Esophagus (tissue), 2 donors: Measurements from ENCODE around the gene TSPAN18. TPM values are rescaled to one million over a fixed set of nuclear protein-coding genes. Genes with fewer than 3 reads are reported as not detected.

ENCODE experiments used
- H3K27ac ChIP-seq, 2 donors: one replicate each; pipeline ENCODE4 v1.5.1; 2013; ENCODE audit warnings: low read depth in 2 of 2, mild to moderate bottlenecking in 2 of 2, inconsistent platforms in 1 of 2, low read length in 1 of 2, moderate library complexity in 1 of 2
- H3K27me3 ChIP-seq, 2 donors: one replicate each; pipeline ENCODE4 v1.6.1; 2013; ENCODE audit warnings: low read length in 2 of 2, control low read depth in 1 of 2, mild to moderate bottlenecking in 1 of 2; ENCODE audit not compliant: insufficient read depth in 2 of 2, control insufficient read depth in 1 of 2
- H3K36me3 ChIP-seq, 2 donors: one replicate each; pipeline ENCODE4 v1.6.1; 2013; ENCODE audit warnings: low read length in 1 of 2; ENCODE audit not compliant: control insufficient read depth in 2 of 2, insufficient read depth in 2 of 2
- H3K4me1 ChIP-seq, 2 donors: one replicate each; pipeline ENCODE4 v1.6.1; 2013; ENCODE audit warnings: low read length in 1 of 2; ENCODE audit not compliant: control insufficient read depth in 2 of 2, insufficient read depth in 2 of 2
- H3K4me3 ChIP-seq, 2 donors: one replicate each; pipeline ENCODE4 v1.5.1; 2013; ENCODE audit warnings: low read length in 2 of 2, mild to moderate bottlenecking in 2 of 2, low read depth in 1 of 2, moderate library complexity in 1 of 2
- H3K9me3 ChIP-seq, 2 donors: one replicate each; pipeline ENCODE4 v1.6.1; 2013; ENCODE audit warnings: mild to moderate bottlenecking in 2 of 2, low read depth in 1 of 2, low read length in 1 of 2, moderate library complexity in 1 of 2; ENCODE audit not compliant: control insufficient read depth in 2 of 2, insufficient read depth in 1 of 2
- WGBS, 2 donors: extraction: QIAGEN DNeasy Blood & Tissue Kit; methylation state at CpG; one replicate each; pipeline ENCODE4 v1.1.7; 2013; 5-methylcytosine and 5-hydroxymethylcytosine counted together
- polyA plus RNA-seq, 2 donors: library from polyadenylated mRNA; stranded (reverse); fragments of 200-250 nt; gene quantifications; one replicate each; pipeline ENCODE4 v1.2.3, GENCODE V29; 2013
- donor health status: healthy with polysubstance abuse.
- donor health status: Bipolar disorder and iron deficiency.

TSPAN18 gene
- polyA plus RNA-seq, 2 donors: 2.2 to 3.1 TPM

- Histone ChIP-seq H3K4me1 (no peaks in the 10 kb centered on the region), H3K9me3 (no peaks in the 10 kb centered on the region)
- 37 to 59% methylated on average over 2 of the region's 2 CpGs for WGBS, 2 donors
These were observed 125.5 kb downstream of the TSPAN18 start for GRCh38 chr11:44852159-44852747.

GRCh38 chr11:44852952-44853351 is 126.2 kb downstream of the TSPAN18 start:
- H3K4me1 ChIP-seq: no peaks in the 10 kb centered on the region
- no peaks in the 10 kb centered on the region for H3K36me3 ChIP-seq
- H3K9me3 ChIP-seq: no peaks in the 10 kb centered on the region
- no peaks in the 10 kb centered on the region for H3K27me3 ChIP-seq
- H3K4me3 ChIP-seq: no peak overlapping the region
- 53 to 61% methylated on average over 5 of the region's 5 CpGs for WGBS, 2 donors
- H3K27ac ChIP-seq: no peak overlapping the region

More at GRCh38 chr11:44852159-44852747, 125.5 kb downstream of the TSPAN18 start:
- Histone ChIP-seq H3K27me3 (no peaks in the 10 kb centered on the region), H3K36me3 (no peaks in the 10 kb centered on the region), H3K27ac (no peak overlapping the region), H3K4me3 (no peak overlapping the region)

- Histone ChIP-seq H3K9me3 (no peaks in the 10 kb centered on the region), H3K27me3 (no peaks in the 10 kb centered on the region), H3K4me1 (no peaks in the 10 kb centered on the region), H3K36me3 (no peaks in the 10 kb centered on the region), H3K4me3 (no peak overlapping the region), H3K27ac (no peak overlapping the region)
- 65% methylated on average over 9 of the region's 9 CpGs for WGBS, 2 donors
These were observed 126.9 kb downstream of the TSPAN18 start for GRCh38 chr11:44853666-44854065.

DNA sequence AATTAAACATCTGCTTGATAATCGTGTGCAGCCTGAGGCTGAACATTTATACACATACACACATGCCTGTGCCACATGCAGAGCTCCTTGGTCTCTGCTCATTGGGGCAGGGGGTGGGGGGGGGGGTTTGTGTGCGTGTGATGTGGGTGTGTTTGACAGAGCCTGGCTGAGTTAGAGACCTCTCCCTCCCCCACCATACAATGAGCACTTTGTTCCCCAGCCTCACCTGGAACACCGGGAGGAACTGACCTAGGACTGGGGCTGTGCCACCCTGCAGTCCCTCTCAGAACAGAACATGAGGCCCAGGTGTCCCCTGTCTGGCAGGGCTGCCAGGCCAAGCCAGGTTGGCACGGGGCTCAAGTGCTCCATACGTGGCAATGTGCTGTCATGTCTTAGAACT is 127.3 kb downstream of the TSPAN18 start:
- H3K4me3 ChIP-seq: no peak overlapping the region
- H3K27me3 ChIP-seq: no peaks in the 10 kb centered on the region
- no peaks in the 10 kb centered on the region for H3K4me1 ChIP-seq
- no peaks in the 10 kb centered on the region for H3K9me3 ChIP-seq
- WGBS, 2 donors: 52 to 57% methylated on average over 5 of the region's 5 CpGs
- H3K36me3 ChIP-seq: no peaks in the 10 kb centered on the region
- no peak overlapping the region for H3K27ac ChIP-seq

GRCh38 chr11:44854741-44855492 is 128.2 kb downstream of the TSPAN18 start:
- Histone ChIP-seq H3K4me3 (no peak overlapping the region), H3K9me3 (no peaks in the 10 kb centered on the region), H3K4me1 (no peaks in the 10 kb centered on the region), H3K36me3 (no peaks in the 10 kb centered on the region), H3K27me3 (no peaks in the 10 kb centered on the region), H3K27ac (no peak overlapping the region)
- 69 to 72% methylated on average over 5 of the region's 5 CpGs for WGBS, 2 donors

GRCh38 chr11:44855493-44855849 is 128.7 kb downstream of the TSPAN18 start:
- Histone ChIP-seq H3K36me3 (no peaks in the 10 kb centered on the region), H3K9me3 (no peaks in the 10 kb centered on the region), H3K27ac (no peak overlapping the region), H3K4me1 (no peaks in the 10 kb centered on the region), H3K4me3 (no peak overlapping the region), H3K27me3 (no peaks in the 10 kb centered on the region)

GRCh38 chr11:44857490-44858090 is 130.8 kb downstream of the TSPAN18 start:
- Histone ChIP-seq H3K27ac (peak overlapping the region in 1 of 2 donors; percentile 59), H3K36me3 (no peaks in the 10 kb centered on the region), H3K4me1 (peaks cover 3% of the 10 kb centered on the region in 2 donors), H3K4me3 (no peak overlapping the region), H3K27me3 (no peaks in the 10 kb centered on the region), H3K9me3 (no peaks in the 10 kb centered on the region)
- WGBS, 2 donors: 82 to 87% methylated on average over 11 of the region's 11 CpGs

DNA sequence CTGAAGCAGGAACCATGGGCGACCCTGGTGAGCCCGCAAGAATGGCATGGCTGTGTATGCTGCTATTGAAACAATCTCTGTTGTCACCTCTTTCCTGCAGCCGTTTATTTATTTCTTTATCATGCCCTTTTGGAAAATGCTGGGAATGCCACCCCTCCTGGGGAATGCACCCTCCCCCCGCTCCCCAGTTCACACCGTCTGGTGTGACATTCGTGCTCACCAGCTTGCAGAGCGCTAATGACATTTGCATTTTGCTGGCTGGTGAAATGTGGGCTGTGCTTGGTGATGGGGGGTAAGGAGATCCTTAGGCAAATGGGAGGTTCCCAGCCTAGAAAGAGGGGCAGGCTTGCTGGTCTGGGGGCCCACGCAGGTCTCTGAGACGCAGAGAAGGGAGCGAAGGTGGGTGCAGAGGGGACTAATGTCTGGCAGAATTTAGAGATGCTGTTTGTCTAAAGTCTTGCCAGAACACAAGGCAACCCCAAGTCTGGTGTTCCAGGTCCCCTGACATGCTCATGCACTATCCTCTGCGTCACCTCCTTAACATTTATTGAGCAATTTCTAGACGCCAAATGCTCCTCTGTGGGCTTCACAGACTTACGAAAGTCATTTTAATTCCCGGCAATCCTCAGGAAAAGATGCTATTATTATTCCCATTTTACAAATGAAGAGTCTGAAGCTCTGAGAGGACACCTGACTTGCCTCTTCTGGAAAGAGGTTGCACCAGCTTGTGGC is 132.2 kb downstream of the TSPAN18 start:
- 82 to 90% methylated on average over 14 of the region's 14 CpGs for WGBS, 2 donors
- peak overlapping the region in 1 of 2 donors; percentile 28 for H3K27ac ChIP-seq

DNA sequence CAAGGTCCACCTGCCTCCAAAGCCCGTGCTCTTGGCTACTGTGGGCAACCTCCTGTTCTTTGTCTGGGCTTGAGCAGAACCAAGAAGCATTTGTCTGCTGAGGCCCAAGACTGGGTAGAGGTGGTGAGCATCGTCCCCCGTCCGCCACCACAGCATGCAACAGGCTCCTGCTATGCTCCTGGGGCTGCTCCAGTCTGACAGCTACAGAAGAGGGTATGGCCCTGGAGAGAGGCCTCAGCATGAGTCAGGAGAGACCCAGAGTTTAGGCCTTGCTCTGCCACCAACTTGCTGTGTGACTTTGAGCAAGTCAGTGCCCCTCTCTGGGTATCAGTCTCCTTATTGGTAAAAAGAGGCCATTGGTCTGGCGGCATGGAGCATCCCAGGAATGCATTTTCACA is 132.8 kb downstream of the TSPAN18 start:
- peak overlapping the region in 1 of 2 donors; percentile 28 for H3K27ac ChIP-seq
- peaks cover 3% of the 10 kb centered on the region in 2 donors for H3K4me1 ChIP-seq
- no peak overlapping the region for H3K4me3 ChIP-seq
- H3K36me3 ChIP-seq: no peaks in the 10 kb centered on the region
- no peaks in the 10 kb centered on the region for H3K9me3 ChIP-seq
- WGBS, 2 donors: 90 to 91% methylated on average over 5 of the region's 5 CpGs
- H3K27me3 ChIP-seq: no peaks in the 10 kb centered on the region

More for the DNA sequence above, 132.2 kb downstream of the TSPAN18 start:
- Histone ChIP-seq H3K27me3 (no peaks in the 10 kb centered on the region), H3K4me3 (no peak overlapping the region), H3K9me3 (no peaks in the 10 kb centered on the region), H3K36me3 (no peaks in the 10 kb centered on the region), H3K4me1 (peaks cover 3% of the 10 kb centered on the region in 2 donors)
